Fibroblast of peridontal ligament (primary cell): ENCODE data around the gene FAM111B.

Experiments
- DNase-seq: peaks from one replicate; pipeline ENCODE4 v3.0.0-alpha.2; 2010; ENCODE audit errors: extremely low read depth

The FAM111B gene

DNA sequence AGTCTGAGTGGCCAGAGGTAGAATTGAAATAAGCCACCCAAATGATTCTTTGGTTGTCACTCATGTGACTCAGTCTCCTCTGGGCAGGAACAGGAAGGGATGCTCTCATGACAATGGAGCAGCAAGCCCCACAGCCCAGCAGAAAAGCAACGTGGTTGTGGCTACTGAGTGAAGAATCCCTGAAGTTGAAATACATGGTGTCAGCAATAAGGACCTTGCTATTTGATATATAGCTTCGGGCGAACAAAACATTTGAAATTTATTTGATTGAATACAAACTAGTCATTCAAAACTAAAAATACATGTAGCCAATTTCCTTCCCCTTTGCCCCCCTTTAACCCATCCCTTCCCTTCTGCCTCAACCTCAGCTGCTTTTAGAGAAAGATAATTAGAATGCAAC is 50.4 kb downstream of the FAM111B start:
- DNase-seq = no peak

DNA sequence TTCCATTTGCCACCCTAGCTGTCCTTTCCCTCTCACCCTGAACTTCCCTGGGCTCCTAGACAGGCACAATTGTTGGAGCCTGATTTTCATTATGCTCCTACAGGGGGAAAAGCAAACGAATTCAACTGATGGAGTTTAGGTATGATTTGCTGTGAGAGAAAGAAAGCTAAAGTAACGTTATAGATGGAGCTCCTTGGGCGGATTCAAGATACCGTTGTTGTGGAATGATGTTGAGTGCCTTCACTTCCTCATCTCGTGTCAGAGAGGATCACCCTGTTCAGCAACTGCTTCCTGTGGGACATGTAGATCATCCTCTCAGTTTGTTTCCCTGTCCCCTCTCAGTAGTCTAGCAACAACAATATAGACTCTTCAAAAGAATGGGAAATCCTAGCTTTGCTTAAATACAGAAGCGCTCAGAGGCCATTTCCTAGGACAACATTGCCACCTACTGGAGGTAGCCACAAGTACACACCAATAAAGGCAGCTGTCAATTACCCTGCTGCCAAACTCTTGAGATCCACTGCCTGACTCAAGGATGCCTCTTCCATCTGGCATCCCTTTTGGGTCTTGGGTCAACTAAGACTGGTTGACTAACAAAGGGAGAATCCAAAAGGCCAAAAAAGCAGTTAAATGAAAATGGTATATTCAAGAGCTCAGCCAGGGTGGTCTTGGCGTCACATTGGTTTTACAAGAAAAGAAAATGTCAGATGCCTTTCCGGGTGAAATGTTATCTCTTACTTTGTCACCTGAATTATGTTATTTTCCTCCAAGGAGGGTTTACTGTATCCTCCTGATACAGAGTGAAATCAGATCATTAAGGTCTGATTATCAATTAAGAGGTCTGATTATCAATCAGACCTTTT is 51.4 kb downstream of the FAM111B start:
- peak; percentile 89 for DNase-seq

DNA sequence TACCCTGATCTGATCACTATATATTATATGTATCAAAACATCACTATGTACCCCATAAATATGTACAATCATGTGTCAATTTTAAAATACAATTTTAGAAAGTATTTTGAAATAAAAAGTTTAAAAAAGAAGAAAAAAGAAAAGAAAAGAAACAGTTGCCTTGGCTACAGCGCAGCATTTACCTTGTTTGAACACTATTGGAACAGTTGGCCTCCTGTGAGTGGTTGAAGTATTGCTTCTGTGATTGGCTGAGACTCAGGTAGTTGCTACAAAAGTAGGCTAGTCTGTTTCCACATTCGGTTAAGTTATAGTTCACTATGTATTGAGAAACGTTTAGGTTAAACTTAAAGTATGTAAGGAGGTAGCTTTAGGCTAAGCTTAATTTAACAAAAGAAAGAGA is 57.0 kb downstream of the FAM111B start:
- no peak for DNase-seq

DNA sequence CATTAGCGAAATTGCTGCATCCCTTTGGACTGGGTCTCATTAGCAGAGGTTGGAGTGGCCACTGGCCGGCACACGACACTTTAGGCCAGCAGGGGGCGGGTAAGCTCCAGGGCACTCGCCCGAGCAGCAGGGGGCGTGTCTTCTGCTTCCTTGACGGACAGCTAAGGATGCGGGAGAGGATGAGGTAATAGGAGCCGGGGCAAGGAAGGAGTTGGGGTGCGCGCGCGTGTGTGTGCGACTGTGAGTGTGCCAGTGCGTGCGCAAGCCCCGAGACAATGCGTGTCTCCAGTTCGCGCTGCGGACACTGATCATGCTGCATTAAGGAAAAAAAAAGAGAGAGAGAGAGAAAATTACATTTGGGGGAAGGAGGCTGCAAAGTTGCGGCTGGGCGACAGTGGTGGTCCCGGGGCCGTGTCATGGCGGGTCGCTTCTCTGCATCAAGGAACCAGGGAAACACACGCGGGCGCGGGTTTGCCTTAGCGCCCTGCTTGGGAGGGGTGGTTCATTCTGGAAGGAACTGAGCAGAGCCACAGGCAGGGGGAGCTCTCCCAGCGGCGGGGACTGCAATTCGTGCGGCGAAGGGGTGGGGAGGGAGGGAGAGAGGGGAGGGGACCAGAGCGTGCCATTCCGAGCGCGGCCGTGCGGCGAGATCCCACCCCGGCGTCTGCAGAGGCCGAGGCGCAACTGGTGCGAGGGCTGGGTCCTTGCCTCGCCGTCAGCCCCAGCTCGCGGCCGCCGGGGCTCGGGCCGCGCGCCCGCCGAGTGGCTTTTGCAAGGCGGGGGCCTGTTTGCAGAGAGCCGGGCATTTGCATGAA is 64.7 kb downstream of the FAM111B start, which contains the start of gene DTX4:
Gene DTX4, plus strand, starts transcription at position 625 of the 815 bp plus-strand sequence. CDS start 464 bp downstream, outside the sequence.
- peak; percentile 82 for DNase-seq

DNA sequence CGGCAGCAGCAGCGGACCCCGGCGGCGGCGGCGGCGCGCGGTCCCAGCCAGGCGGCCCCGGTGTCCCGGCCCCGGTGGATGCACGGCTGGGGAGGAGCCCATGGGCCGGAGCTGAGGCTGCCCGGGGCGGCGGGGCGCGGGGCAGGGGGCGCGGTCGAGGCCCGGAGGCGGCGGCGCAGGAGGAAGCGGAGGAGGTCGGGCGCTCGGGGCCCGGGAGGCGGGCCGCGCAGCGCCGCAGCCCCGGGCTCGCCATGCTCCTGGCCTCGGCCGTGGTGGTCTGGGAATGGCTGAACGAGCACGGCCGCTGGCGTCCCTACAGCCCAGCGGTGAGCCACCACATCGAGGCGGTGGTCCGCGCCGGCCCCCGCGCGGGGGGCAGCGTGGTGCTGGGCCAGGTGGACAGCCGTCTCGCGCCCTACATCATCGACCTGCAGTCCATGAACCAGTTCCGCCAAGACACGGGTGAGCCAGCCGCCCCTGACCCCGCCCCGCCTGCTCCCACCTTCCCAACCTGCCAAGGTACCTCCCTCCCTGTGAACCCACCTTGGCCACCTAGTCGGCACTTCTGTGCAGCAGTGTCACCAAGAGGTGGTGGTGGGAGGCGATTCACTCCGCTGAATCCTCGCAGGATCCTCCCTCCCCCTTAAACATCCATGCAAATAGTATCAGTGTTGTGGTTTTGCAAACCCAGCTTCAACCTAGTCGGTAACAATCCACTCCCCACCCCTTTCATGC is 65.5 kb downstream of the FAM111B start:
- no peak for DNase-seq

DNA sequence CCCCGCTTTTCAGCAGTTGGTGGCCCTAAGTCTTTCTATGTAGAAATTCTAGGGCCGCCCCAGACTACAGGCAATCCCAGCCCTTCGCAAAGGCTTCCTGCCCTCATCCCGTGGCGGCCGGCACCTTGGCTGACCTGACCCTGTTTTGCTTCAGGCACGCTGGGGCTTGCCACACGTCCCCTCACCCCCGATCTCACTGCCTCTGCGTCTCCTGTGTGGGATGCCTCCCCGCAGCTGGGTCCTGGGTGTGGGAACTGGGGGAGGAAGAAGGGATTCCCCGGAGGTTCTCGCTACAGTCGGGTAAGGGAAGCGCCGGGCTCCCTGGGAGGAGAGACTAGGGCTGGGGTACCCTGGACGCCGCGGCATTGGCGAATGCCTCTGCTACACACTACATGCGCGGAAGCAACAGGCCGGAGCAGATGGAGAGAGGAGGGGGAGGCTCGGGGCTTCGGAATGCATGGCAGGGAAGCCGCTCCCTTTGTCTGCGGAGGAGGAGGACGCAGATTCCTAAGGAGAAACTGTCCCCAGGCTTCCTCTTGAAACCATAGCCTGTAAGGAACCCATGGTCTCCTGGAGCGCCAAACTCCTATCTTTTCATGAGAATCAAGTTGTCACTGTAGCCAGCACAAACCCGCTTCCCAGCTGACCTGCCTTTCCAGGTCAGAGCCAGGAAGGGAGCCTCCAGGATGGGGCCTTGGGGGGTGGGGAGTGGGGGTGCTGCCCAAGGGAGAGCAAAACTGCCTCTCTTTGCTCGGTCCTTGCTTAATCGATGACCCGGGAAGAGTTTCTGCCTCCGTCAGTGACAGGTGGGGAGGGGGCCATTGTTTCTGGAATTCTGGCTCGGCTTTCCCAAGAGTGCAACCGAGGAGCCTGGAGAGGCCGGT is 66.3 kb downstream of the FAM111B start:
- no peak for DNase-seq

DNA sequence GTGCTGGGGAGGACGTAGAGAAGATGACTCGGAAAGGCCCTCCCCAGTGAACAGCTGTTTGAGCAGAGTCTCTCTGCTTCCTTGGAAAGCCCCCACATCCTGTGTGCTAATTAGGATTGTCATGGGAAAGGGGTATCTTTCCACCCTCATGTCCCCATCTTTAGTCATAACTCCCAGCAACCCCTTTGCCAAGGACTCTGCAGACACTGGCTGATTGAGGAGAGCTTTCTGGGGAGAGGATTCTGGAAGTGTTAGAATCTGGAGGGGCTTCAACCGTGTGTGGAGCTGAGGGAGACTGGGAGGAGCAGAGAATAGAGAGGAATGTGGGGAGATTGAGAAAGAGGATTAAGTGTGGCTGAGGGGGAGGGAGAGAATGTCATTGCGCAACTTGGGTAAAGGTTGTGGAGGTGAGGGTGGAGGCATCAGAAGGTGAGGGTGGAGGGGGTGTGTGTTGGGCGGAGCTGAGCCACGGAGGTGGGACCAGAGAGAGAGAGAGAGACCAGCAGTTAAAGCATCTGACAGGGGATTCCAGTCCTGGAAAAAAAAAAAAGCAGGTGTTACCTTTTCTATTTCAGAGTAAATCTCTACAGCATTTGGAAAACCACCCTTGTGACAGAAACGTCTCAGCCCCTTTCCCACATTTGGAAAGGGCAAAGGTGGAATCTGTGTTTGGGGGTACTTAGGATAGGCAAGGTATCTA is 67.1 kb downstream of the FAM111B start:
- DNase-seq = no peak

DNA sequence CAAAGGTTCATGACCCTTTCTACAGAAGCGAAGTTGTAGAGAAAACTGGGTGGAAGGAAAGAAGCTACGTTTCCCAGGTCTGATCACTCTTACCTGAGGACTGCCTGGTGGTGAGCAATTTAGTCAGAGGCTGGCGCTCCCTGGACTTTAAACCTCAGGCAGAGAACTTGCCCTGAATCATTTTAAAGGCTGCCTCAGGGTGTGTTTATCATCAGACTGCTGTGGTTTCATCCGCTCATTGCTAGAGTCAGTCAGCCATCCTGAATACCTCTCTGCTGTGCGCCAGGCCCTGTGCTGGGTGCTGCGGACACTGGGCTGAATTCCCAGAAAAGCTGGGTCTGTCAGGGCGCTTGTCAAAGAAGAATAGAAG is 67.6 kb downstream of the FAM111B start:
- no peak for DNase-seq

DNA sequence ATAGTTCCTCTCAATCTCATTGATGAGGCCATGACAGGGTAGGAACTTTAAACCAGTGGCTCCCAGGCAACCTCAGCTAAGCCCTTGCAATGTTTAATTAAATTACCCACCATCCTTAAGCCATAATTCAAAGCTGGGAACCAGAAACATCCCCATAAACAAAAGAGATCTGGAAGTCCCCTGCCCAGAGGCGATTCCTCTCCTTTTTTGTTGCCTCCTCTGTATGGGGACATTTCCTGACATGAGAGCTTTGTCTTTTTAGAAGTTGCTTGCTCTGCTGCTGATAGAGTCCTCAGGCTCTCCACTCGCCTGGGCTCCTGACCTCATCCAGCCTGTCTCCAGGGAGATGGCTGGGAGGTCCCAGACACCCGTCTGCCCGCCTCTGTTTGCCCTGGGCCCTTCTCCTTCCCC is 68.1 kb downstream of the FAM111B start:
- DNase-seq = no peak

DNA sequence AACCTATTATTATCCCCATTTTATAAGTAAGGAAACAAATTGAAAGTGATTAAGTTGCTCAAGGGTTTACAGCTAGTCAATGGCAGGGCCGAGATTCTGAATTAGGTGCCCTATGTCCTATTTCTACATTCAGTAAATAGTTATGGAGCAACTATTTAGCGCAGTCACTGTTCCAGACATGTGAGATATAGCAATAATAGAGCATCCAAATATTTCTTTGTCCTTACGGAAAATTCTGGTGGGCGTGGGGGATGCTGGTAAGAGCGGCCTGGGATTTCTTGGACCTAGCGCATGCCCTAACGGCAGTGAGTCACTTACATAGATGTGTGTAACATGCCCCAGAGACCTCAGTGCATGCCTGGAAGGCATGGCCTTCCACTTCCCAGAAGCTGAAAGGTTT is 69.3 kb downstream of the FAM111B start:
- DNase-seq = no peak
